Stimulated activated effector memory CD8-positive, alpha-beta T cell treated with anti-CD3 and anti-CD28 coated beads, Interleukin-12 subunit alpha, Interleukin-12 subunit beta, amount 100 ng/mL, for 72 hours (primary cell): ENCODE data around the gene MED23.

Experiments
- ATAC-seq: fragments of 150-1000 bp; cut with Tn5 transposase; 2 replicates; pipeline ENCODE4 v1.10.0; 2021
- DNase-seq, 2 donors: peaks; one replicate each; pipeline ENCODE4 v3.0.0; 2021 to 2022; ENCODE audit warnings: low spot score in 2 of 2
- H3K27ac Mint-ChIP-seq: one replicate; pipeline ENCODE4 v1.8.0; 2022; ENCODE audit warnings: mild to moderate bottlenecking, mixed read lengths
- H3K36me3 Mint-ChIP-seq: one replicate; pipeline ENCODE4 v1.8.0; 2022; ENCODE audit warnings: mild to moderate bottlenecking, mixed read lengths
- H3K4me1 Mint-ChIP-seq: one replicate; pipeline ENCODE4 v1.8.0; 2022; ENCODE audit warnings: mixed read lengths
- H3K4me3 Mint-ChIP-seq: one replicate; pipeline ENCODE4 v1.8.0; 2022; ENCODE audit warnings: mild to moderate bottlenecking, mixed read lengths
- H3K9me3 Mint-ChIP-seq: one replicate; pipeline ENCODE4 v1.8.0; 2022; ENCODE audit warnings: mixed read lengths

Gene MED23

DNA sequence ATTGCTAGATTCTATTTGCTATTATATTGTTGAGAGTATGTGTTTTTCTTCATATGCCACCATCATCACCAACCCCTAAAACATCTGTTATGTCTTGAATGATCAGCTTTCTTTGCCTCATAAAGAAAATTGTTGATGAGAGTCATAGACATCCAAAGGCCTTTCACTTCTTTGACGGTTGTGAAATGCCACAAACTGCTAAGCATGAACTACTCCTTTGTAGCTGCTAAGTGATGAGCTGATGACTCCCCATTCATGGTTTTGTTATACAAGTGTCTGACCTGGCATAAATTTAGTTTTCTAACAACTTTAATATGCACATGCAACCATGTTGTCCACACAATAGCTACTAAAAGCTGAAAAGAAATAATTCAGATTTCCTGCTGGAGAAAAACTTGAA, 684 bp upstream of the MED23 start:
- Mint-ChIP-seq H3K4me1 (peaks cover 21% of the 10 kb centered on the region), H3K9me3 (no peaks in the 10 kb centered on the region), H3K4me3 (peak overlapping the region; percentile 99), H3K27ac (peak overlapping the region; percentile 98), H3K36me3 (peaks cover 43% of the 10 kb centered on the region)
- DNase-seq (no peak), ATAC-seq (peak; percentile 58)

DNA sequence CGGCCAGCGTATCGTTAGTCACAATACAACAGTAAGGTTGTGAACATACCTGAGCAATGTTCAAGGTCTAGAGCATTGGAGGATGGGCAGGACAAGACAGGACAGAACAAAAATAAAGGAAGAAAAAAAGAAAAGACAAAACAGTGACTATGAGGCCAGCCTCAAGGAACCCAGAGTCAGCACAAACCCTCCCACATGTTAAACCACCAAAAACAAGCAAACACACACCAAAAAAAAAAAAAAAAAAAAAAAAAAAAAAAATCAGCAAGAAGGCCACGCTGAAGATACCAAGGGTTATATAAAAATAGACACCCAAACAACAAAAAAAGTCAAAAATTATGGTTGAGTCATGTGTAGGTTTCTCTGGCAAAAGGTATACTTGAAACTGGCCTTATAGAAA, 12.8 kb downstream of the MED23 start:
- no peak for DNase-seq
- no peak for ATAC-seq
- Mint-ChIP-seq H3K27ac (no peak overlapping the region), H3K4me3 (no peak overlapping the region), H3K36me3 (peaks cover 98% of the 10 kb centered on the region), H3K4me1 (no peaks in the 10 kb centered on the region), H3K9me3 (no peaks in the 10 kb centered on the region)

DNA sequence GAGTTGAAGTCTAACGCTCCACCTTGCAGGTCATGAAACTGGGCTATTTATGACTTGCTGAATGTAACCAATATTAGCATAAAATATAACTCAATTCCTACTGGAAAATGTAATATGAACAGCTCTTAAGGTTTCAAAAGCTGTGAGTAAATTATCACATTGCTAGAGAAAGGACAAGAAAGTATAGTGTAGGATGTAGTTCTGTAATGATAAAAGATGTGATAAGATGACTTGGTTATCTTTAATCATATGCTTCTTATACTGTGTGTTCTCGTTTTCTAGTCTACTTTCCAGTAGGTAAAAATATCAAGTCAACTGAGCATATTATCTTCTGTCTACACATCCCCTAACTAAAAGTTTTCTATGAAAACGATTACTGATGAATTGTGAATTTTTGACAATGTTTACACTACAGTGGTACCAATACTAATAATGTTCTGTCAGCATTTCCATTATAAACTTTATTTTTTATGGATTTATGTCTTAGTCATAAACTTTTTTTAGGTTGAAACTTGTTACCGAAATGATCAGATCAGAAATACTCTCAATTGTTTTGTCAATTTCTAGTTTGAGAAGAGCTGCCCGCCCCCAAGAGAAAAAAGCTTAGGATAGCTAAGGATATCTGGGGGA, 14.6 kb downstream of the MED23 start:
- DNase-seq: no peak
- no peak overlapping the region for H3K27ac Mint-ChIP-seq
- peaks cover 98% of the 10 kb centered on the region for H3K36me3 Mint-ChIP-seq
- ATAC-seq: no peak
- H3K4me1 Mint-ChIP-seq: no peaks in the 10 kb centered on the region
- H3K9me3 Mint-ChIP-seq: no peaks in the 10 kb centered on the region
- no peak overlapping the region for H3K4me3 Mint-ChIP-seq

GRCh38 chr6:131602781-131603312, 25.2 kb downstream of the MED23 start:
- Mint-ChIP-seq H3K4me3 (no peak overlapping the region), H3K36me3 (peaks cover 100% of the 10 kb centered on the region), H3K27ac (no peak overlapping the region), H3K9me3 (no peaks in the 10 kb centered on the region), H3K4me1 (no peaks in the 10 kb centered on the region)
- ATAC-seq (peak; percentile 47), DNase-seq (no peak)

GRCh38 chr6:131600716-131601115, 27.3 kb downstream of the MED23 start:
- Mint-ChIP-seq H3K4me1 (no peaks in the 10 kb centered on the region), H3K36me3 (peaks cover 100% of the 10 kb centered on the region), H3K27ac (no peak overlapping the region), H3K4me3 (no peak overlapping the region), H3K9me3 (no peaks in the 10 kb centered on the region)
- DNase-seq (no peak), ATAC-seq (no peak)

GRCh38 chr6:131597446-131597845, 30.6 kb downstream of the MED23 start:
- peaks cover 100% of the 10 kb centered on the region for H3K36me3 Mint-ChIP-seq
- ATAC-seq (no peak), DNase-seq (no peak)
- H3K4me3 Mint-ChIP-seq: no peak overlapping the region
- no peaks in the 10 kb centered on the region for H3K9me3 Mint-ChIP-seq
- no peak overlapping the region for H3K27ac Mint-ChIP-seq
- H3K4me1 Mint-ChIP-seq: no peaks in the 10 kb centered on the region

- Mint-ChIP-seq H3K4me3 (no peak overlapping the region), H3K27ac (no peak overlapping the region), H3K36me3 (peaks cover 100% of the 10 kb centered on the region), H3K4me1 (no peaks in the 10 kb centered on the region), H3K9me3 (no peaks in the 10 kb centered on the region)
- no peak for ATAC-seq
- DNase-seq: no peak
Observed at GRCh38 chr6:131594074-131594473, 34.0 kb downstream of the MED23 start.

GRCh38 chr6:131592935-131593334, 35.1 kb downstream of the MED23 start:
- no peak overlapping the region for H3K4me3 Mint-ChIP-seq
- H3K4me1 Mint-ChIP-seq: no peaks in the 10 kb centered on the region
- ATAC-seq (no peak), DNase-seq (no peak)
- H3K9me3 Mint-ChIP-seq: no peaks in the 10 kb centered on the region
- H3K36me3 Mint-ChIP-seq: peaks cover 100% of the 10 kb centered on the region
- no peak overlapping the region for H3K27ac Mint-ChIP-seq

GRCh38 chr6:131588643-131589042, 39.4 kb downstream of the MED23 start:
- H3K4me3 Mint-ChIP-seq: no peak overlapping the region
- H3K4me1 Mint-ChIP-seq: no peaks in the 10 kb centered on the region
- peak overlapping the region; percentile 55 for H3K27ac Mint-ChIP-seq
- peaks cover 97% of the 10 kb centered on the region for H3K36me3 Mint-ChIP-seq
- ATAC-seq: no peak
- no peaks in the 10 kb centered on the region for H3K9me3 Mint-ChIP-seq
- DNase-seq: no peak

GRCh38 chr6:131587909-131588308, 40.1 kb downstream of the MED23 start:
- ATAC-seq: no peak
- Mint-ChIP-seq H3K9me3 (no peaks in the 10 kb centered on the region), H3K36me3 (peaks cover 90% of the 10 kb centered on the region), H3K4me1 (no peaks in the 10 kb centered on the region), H3K4me3 (no peak overlapping the region), H3K27ac (no peak overlapping the region)
- DNase-seq: no peak

DNA sequence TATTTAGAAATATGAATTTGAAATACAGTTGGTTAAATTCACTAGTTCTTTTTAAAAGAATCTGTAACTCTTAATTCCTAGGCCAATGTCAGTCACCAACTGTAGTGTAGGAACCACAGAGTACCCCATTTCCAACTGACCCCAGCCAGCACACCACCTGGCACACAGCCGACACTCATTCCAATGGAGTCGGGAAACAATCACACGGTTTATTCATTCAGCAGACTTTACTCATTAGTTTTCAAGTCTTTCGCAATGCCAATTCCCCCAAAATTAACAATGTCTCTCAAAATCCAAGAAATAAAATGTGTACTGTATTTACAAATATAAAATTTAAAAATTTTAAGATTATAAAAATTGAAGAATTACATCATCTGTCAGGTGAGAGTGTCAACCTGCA, 41.5 kb downstream of the MED23 start:
- Mint-ChIP-seq H3K27ac (no peak overlapping the region), H3K4me3 (no peak overlapping the region), H3K4me1 (no peaks in the 10 kb centered on the region), H3K36me3 (peaks cover 89% of the 10 kb centered on the region), H3K9me3 (no peaks in the 10 kb centered on the region)
- DNase-seq (no peak), ATAC-seq (no peak)

- no peak for ATAC-seq
- Mint-ChIP-seq H3K4me1 (no peaks in the 10 kb centered on the region), H3K27ac (no peak overlapping the region), H3K9me3 (no peaks in the 10 kb centered on the region), H3K4me3 (no peak overlapping the region), H3K36me3 (peaks cover 80% of the 10 kb centered on the region)
- DNase-seq: no peak
Observed at GRCh38 chr6:131581523-131581922, 46.5 kb downstream of the MED23 start.

DNA sequence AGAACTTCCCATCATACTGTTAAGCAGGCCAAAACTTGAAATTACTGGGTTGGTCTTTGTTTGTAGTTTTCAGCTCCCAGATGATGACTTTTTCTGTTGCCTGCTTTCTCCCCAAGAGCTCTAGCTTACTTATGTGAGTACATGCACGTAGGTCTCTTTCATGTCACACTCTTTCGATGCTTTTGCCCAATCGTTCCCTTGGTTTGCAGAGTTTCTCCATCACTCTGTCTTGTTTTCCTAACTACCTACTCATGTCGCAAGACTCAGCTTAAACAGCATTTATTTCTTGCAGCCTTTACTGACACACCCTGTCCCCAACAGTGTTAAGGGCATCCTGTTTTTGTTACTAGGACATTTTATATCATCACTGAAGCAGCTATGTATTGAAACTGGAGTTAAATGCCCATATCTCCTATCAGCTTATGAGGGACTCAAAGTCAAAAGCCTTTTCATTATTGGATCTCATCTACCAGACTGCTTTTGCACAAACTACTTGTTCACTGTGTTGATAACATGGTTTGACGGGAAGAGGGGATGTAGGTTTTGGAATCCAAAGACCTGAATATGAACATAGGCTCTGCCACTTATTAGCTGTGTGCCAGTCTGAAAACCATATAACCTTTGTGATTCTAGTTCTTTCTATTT, 52.1 kb downstream of the MED23 start:
- Mint-ChIP-seq H3K36me3 (peaks cover 35% of the 10 kb centered on the region), H3K9me3 (no peaks in the 10 kb centered on the region), H3K4me3 (no peak overlapping the region), H3K4me1 (no peaks in the 10 kb centered on the region), H3K27ac (no peak overlapping the region)
- no peak for DNase-seq
- no peak for ATAC-seq

DNA sequence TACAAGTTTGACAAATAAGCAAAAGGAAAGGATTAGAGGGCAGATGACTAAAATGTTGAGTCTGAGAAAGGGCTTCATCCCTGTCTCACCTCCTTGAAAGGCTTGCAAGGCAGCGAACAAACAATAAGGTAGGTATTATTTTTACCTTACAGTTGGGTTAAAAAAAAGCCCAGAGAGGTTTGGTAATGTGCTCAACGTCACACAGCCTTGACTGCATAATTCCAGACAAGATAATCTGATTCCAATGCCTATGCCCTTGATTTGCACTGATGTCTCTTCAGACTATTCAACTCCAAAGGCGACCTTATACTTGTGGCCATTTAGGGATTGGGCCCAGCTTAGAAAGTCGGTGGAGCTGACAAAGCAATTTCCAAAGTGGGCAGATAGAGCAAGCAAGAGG, 53.4 kb downstream of the MED23 start:
- ATAC-seq (no peak), DNase-seq (no peak)
- no peaks in the 10 kb centered on the region for H3K9me3 Mint-ChIP-seq
- no peak overlapping the region for H3K4me3 Mint-ChIP-seq
- H3K4me1 Mint-ChIP-seq: no peaks in the 10 kb centered on the region
- no peak overlapping the region for H3K27ac Mint-ChIP-seq
- peaks cover 22% of the 10 kb centered on the region for H3K36me3 Mint-ChIP-seq

DNA sequence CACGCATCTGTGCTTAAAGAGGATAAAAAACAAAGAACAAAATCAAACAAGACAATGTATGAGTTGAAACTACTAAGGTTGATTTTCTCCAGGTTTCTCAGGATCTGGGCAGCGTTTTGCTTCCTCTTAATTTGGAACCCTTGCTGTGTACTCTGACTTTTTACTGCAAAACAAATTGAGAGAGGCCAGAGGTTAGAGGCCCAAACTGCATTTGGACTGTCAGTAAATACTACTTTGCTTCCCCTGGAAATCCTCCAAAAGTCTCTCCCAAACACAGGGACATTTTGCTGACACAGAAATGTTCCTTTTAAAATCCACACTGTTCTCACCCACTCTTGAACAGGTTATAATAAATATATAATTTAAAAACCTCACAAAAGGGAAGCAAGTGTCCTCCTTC, 53.9 kb downstream of the MED23 start:
- H3K4me1 Mint-ChIP-seq: no peaks in the 10 kb centered on the region
- DNase-seq (no peak), ATAC-seq (no peak)
- no peak overlapping the region for H3K27ac Mint-ChIP-seq
- no peak overlapping the region for H3K4me3 Mint-ChIP-seq
- no peaks in the 10 kb centered on the region for H3K9me3 Mint-ChIP-seq
- H3K36me3 Mint-ChIP-seq: peaks cover 17% of the 10 kb centered on the region

- no peaks in the 10 kb centered on the region for H3K4me1 Mint-ChIP-seq
- peaks cover 8% of the 10 kb centered on the region for H3K36me3 Mint-ChIP-seq
- ATAC-seq (no peak), DNase-seq (no peak)
- H3K4me3 Mint-ChIP-seq: no peak within 1 kb of the TSS
- no peak within 1 kb of the TSS for H3K27ac Mint-ChIP-seq
- H3K9me3 Mint-ChIP-seq: no peaks in the 10 kb centered on the region
Observed at GRCh38 chr6:131572686-131573415, 55.2 kb downstream of the MED23 start, which contains the start of gene ARG1. TSS of gene ARG1 (plus strand) at chr6:131573226. CDS start at chr6:131573283, 57 bp downstream.
